ENCODE measurements around the gene MAST3. TPM values are rescaled to one million over a fixed set of nuclear protein-coding genes. Genes with fewer than 3 reads are reported as not detected.

The MAST3 gene
- total RNA-seq, 1 experiment from 2014 or later = 10.4 TPM

GRCh38 chr19:18156268-18156667, 58.7 kb downstream of the MAST3 start:
- H3K4me3 Mint-ChIP-seq = peak overlapping the region in 1 of 2 experiments; percentile 64; a peak in 3 of 5 replicates
- TF ChIP-seq, protein P1, sequence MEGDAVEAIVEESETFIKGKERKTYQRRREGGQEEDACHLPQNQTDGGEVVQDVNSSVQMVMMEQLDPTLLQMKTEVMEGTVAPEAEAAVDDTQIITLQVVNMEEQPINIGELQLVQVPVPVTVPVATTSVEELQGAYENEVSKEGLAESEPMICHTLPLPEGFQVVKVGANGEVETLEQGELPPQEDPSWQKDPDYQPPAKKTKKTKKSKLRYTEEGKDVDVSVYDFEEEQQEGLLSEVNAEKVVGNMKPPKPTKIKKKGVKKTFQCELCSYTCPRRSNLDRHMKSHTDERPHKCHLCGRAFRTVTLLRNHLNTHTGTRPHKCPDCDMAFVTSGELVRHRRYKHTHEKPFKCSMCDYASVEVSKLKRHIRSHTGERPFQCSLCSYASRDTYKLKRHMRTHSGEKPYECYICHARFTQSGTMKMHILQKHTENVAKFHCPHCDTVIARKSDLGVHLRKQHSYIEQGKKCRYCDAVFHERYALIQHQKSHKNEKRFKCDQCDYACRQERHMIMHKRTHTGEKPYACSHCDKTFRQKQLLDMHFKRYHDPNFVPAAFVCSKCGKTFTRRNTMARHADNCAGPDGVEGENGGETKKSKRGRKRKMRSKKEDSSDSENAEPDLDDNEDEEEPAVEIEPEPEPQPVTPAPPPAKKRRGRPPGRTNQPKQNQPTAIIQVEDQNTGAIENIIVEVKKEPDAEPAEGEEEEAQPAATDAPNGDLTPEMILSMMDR (conservative IDR thresholded peaks at IDR 0.05) = no peak
- no peak overlapping the region for H4K8ac ChIP-seq (replicated peaks; ENCODE audit: insufficient read length, low read depth, low read length)

More at GRCh38 chr19:18156268-18156667, 58.7 kb downstream of the MAST3 start:
- Histone ChIP-seq H2BK15ac (ENCODE audit: low read depth, low read length) (no peak overlapping the region), H3K27ac (ENCODE audit: insufficient read length, low read depth, low read length) (no peak overlapping the region), H3K4me1 (ENCODE audit: insufficient read depth, low read length) (no peaks in the 10 kb centered on the region), H3K79me1 (ENCODE audit: insufficient read depth, low read depth, low read length, poor library complexity, severe bottlenecking) (no peaks in the 10 kb centered on the region), H3K56ac (ENCODE audit: insufficient read length, low read depth, low read length) (no peak overlapping the region), H3K9ac (ENCODE audit: extremely low read depth, insufficient read length, low read length) (no peak overlapping the region), H4K5ac (ENCODE audit: insufficient read length, low read depth, low read length) (no peak overlapping the region), H3K27me3 (ENCODE audit: insufficient read depth, low read length) (no peaks in the 10 kb centered on the region), H3K18ac (ENCODE audit: insufficient read length, low read depth, low read length) (no peak overlapping the region), H3K14ac (ENCODE audit: insufficient read depth, low read length) (no peak overlapping the region), H4K91ac (ENCODE audit: insufficient read length, low read depth, low read length) (no peak overlapping the region), H2BK120ac (ENCODE audit: low read depth, low read length, poor library complexity, severe bottlenecking) (no peak overlapping the region), H2AK5ac (ENCODE audit: insufficient read length, low read length) (no peak overlapping the region), H2BK12ac (ENCODE audit: insufficient read length, low read depth, low read length) (no peak overlapping the region), H3K9me3 (ENCODE audit: control insufficient read depth, low read depth, low read length) (no peaks in the 10 kb centered on the region), H2BK5ac (ENCODE audit: insufficient read length, low read length) (no peak overlapping the region), H2AFZ (ENCODE audit: low read length) (no peak overlapping the region), H3K4ac (ENCODE audit: low read depth, low read length) (no peak overlapping the region), H4K20me1 (ENCODE audit: control insufficient read depth, insufficient read depth, insufficient read length) (peaks cover 4% of the 10 kb centered on the region), H3K4me2 (ENCODE audit: insufficient read depth, insufficient read length, low read length) (no peak overlapping the region), H3K23me2 (ENCODE audit: insufficient read length, low read depth, low read length, poor library complexity, severe bottlenecking) (peaks cover 8% of the 10 kb centered on the region), H3T11ph (ENCODE audit: low read length) (no peak overlapping the region), H3K79me2 (ENCODE audit: insufficient read depth, low read length) (no peaks in the 10 kb centered on the region), H3K23ac (ENCODE audit: insufficient read length, low read depth, low read length) (no peak overlapping the region), H2BK20ac (ENCODE audit: low read depth, low read length, poor library complexity, severe bottlenecking) (no peak overlapping the region)
- H3K36me3 Mint-ChIP-seq (ENCODE audit: insufficient read depth in 1 of 3, low read depth in 3 of 3) = peaks cover 7 to 13% (median 13%) of the 10 kb centered on the region in 3 experiments; a peak in 5 of 7 replicates
- WGBS (ENCODE audit: extremely low coverage, insufficient read length, low lambda C conversion rate) = no CpG with 5 or more reads among the region's 6 CpGs
- H3K27ac Mint-ChIP-seq = peak overlapping the region in 1 of 3 experiments; percentile 39; a peak in 3 of 7 replicates
- no peaks in the 10 kb centered on the region for H3K27me3 Mint-ChIP-seq (ENCODE audit: low read depth)
- no peaks in the 10 kb centered on the region for H3K9me3 Mint-ChIP-seq
- peaks cover 15 to 34% of the 10 kb centered on the region in 2 experiments for H3K4me1 Mint-ChIP-seq
- DNase-seq = no peak

Data from H9 (cell line).